BLaER1 (cell line): Measurements from ENCODE around the gene LCE1B.

ENCODE experiments used
- H3K27ac ChIP-seq: shearing (Covaris generic); formaldehyde crosslinking; 2 replicates; pipeline ENCODE4 v1.8.1; 2022
- H3K27me3 ChIP-seq: shearing (Covaris generic); formaldehyde crosslinking; 2 replicates; pipeline ENCODE4 v1.8.1; 2022
- H3K36me3 ChIP-seq: shearing (Covaris generic); formaldehyde crosslinking; 2 replicates; pipeline ENCODE4 v1.8.1; 2022
- H3K4me1 ChIP-seq: shearing (Covaris generic); formaldehyde crosslinking; 2 replicates; pipeline ENCODE4 v1.8.1; 2022
- H3K4me2 ChIP-seq: shearing (Covaris generic); formaldehyde crosslinking; 2 replicates; pipeline ENCODE4 v1.8.1; 2022
- H3K4me3 ChIP-seq: shearing (Covaris generic); formaldehyde crosslinking; 2 replicates; pipeline ENCODE4 v1.8.1; 2022
- H3K9ac ChIP-seq: shearing (Covaris generic); formaldehyde crosslinking; 2 replicates; pipeline ENCODE4 v1.8.1; 2022
- H3K9me3 ChIP-seq: shearing (Covaris generic); formaldehyde crosslinking; 2 replicates; pipeline ENCODE4 v1.8.1; 2022
- H4K20me1 ChIP-seq: shearing (Covaris generic); formaldehyde crosslinking; 2 replicates; pipeline ENCODE4 v1.8.1; 2022
- Cebpa-rat ChIP-seq: shearing (Covaris generic); IDR thresholded peaks from 2 replicates; pipeline ENCODE4 v1.8.1; 2022

LCE1B gene

GRCh38 chr1:152801333-152801732 lies 10.4 kb upstream of the LCE1B start:
- Histone ChIP-seq H3K9me3 (no peaks in the 10 kb centered on the region), H3K4me3 (no peak overlapping the region), H3K4me2 (no peak overlapping the region), H4K20me1 (no peaks in the 10 kb centered on the region), H3K27ac (no peak overlapping the region), H3K36me3 (no peaks in the 10 kb centered on the region), H3K9ac (no peak overlapping the region), H3K27me3 (no peaks in the 10 kb centered on the region), H3K4me1 (0 out of 2 replicates have a peak, but pooled peaks cover 7% of the 10 kb centered on the region)
- TF ChIP-seq Cebpa-rat, result no peak

- Histone ChIP-seq H3K4me1 (no peaks in the 10 kb centered on the region), H3K9me3 (no peaks in the 10 kb centered on the region), H4K20me1 (no peaks in the 10 kb centered on the region), H3K4me3 (no peak within 1 kb of the TSS), H3K4me2 (no peak within 1 kb of the TSS), H3K36me3 (no peaks in the 10 kb centered on the region), H3K9ac (no peak within 1 kb of the TSS), H3K27ac (no peak within 1 kb of the TSS), H3K27me3 (no peaks in the 10 kb centered on the region)
- TF ChIP-seq Cebpa-rat, result no peak
These were observed 5.2 kb upstream of the LCE1B start, which contains the start of gene LCE1C for GRCh38 chr1:152806576-152806975. TSS of gene LCE1C (minus strand) at chr1:152806651. CDS start at chr1:152805478, 1,173 bp downstream.

GRCh38 chr1:152811050-152811449 lies 721 bp upstream of the LCE1B start:
- Histone ChIP-seq H3K36me3 (no peaks in the 10 kb centered on the region), H3K4me3 (no peak overlapping the region), H3K27ac (no peak overlapping the region), H3K9me3 (no peaks in the 10 kb centered on the region), H3K4me2 (no peak overlapping the region), H4K20me1 (no peaks in the 10 kb centered on the region), H3K27me3 (no peaks in the 10 kb centered on the region), H3K9ac (no peak overlapping the region), H3K4me1 (no peaks in the 10 kb centered on the region)
- no peak for TF ChIP-seq Cebpa-rat

- Histone ChIP-seq H3K4me2 (no peak overlapping the region), H3K9ac (no peak overlapping the region), H3K4me3 (no peak overlapping the region), H3K27me3 (no peaks in the 10 kb centered on the region), H3K27ac (no peak overlapping the region), H3K36me3 (no peaks in the 10 kb centered on the region), H4K20me1 (no peaks in the 10 kb centered on the region), H3K9me3 (no peaks in the 10 kb centered on the region), H3K4me1 (peaks cover 7% of the 10 kb centered on the region; the same call in 1 of the 2 replicates)
- TF ChIP-seq Cebpa-rat, result no peak
These were observed 5.5 kb downstream of the LCE1B start for GRCh38 chr1:152817309-152817708.

GRCh38 chr1:152823294-152823693 lies 11.5 kb downstream of the LCE1B start:
- no peak for TF ChIP-seq Cebpa-rat
- Histone ChIP-seq H3K9me3 (no peaks in the 10 kb centered on the region), H3K4me3 (no peak overlapping the region), H3K36me3 (no peaks in the 10 kb centered on the region), H3K4me1 (peaks cover 7% of the 10 kb centered on the region; the same call in 1 of the 2 replicates), H4K20me1 (no peaks in the 10 kb centered on the region), H3K4me2 (no peak overlapping the region), H3K9ac (no peak overlapping the region), H3K27ac (no peak overlapping the region), H3K27me3 (no peaks in the 10 kb centered on the region)

- Histone ChIP-seq H3K9ac (no peak overlapping the region), H3K27ac (no peak overlapping the region), H3K4me2 (no peak overlapping the region), H3K4me3 (no peak overlapping the region), H3K27me3 (no peaks in the 10 kb centered on the region), H4K20me1 (no peaks in the 10 kb centered on the region), H3K9me3 (no peaks in the 10 kb centered on the region), H3K4me1 (peaks cover 7% of the 10 kb centered on the region; the same call in 1 of the 2 replicates), H3K36me3 (no peaks in the 10 kb centered on the region)
- no peak for TF ChIP-seq Cebpa-rat
These were observed 13.2 kb downstream of the LCE1B start for GRCh38 chr1:152824964-152825363.

GRCh38 chr1:152827173-152827572 lies 15.4 kb downstream of the LCE1B start, which contains the start of gene LCE1A:
TSS of gene LCE1A (plus strand) at chr1:152827473. CDS start at chr1:152827473, 0 bp downstream.
- Histone ChIP-seq H3K36me3 (no peaks in the 10 kb centered on the region), H3K27me3 (no peaks in the 10 kb centered on the region), H3K9ac (no peak within 1 kb of the TSS), H3K27ac (no peak within 1 kb of the TSS), H3K4me2 (no peak within 1 kb of the TSS), H3K9me3 (no peaks in the 10 kb centered on the region), H3K4me1 (no peaks in the 10 kb centered on the region), H3K4me3 (no peak within 1 kb of the TSS), H4K20me1 (no peaks in the 10 kb centered on the region)
- TF ChIP-seq Cebpa-rat, result no peak

- Histone ChIP-seq H3K4me2 (no peak overlapping the region), H3K9ac (no peak overlapping the region), H3K4me1 (no peaks in the 10 kb centered on the region), H3K27me3 (no peaks in the 10 kb centered on the region), H3K36me3 (no peaks in the 10 kb centered on the region), H4K20me1 (no peaks in the 10 kb centered on the region), H3K9me3 (no peaks in the 10 kb centered on the region), H3K4me3 (no peak overlapping the region), H3K27ac (no peak overlapping the region)
- no peak for TF ChIP-seq Cebpa-rat
These were observed 25.1 kb downstream of the LCE1B start for GRCh38 chr1:152836870-152837269.

GRCh38 chr1:152842556-152842955 lies 30.8 kb downstream of the LCE1B start, which contains the start of gene LCE6A:
TSS of gene LCE6A (plus strand) at chr1:152842856. CDS start at chr1:152843521, 665 bp downstream.
- no peak within 1 kb of the TSS for H3K9ac ChIP-seq
- no peaks in the 10 kb centered on the region for H3K36me3 ChIP-seq
- no peaks in the 10 kb centered on the region for H3K9me3 ChIP-seq
- no peak within 1 kb of the TSS for H3K27ac ChIP-seq
- H3K4me1 ChIP-seq, result no peaks in the 10 kb centered on the region
- no peak within 1 kb of the TSS for H3K4me2 ChIP-seq
- no peaks in the 10 kb centered on the region for H3K27me3 ChIP-seq
- no peak for TF ChIP-seq Cebpa-rat
- H4K20me1 ChIP-seq, result no peaks in the 10 kb centered on the region
- H3K4me3 ChIP-seq, result no peak within 1 kb of the TSS

GRCh38 chr1:152855661-152856060 lies 43.9 kb downstream of the LCE1B start:
- H3K9ac ChIP-seq, result no peak overlapping the region
- TF ChIP-seq Cebpa-rat, result no peak
- no peak overlapping the region for H3K4me2 ChIP-seq
- no peaks in the 10 kb centered on the region for H3K4me1 ChIP-seq
- no peaks in the 10 kb centered on the region for H3K27me3 ChIP-seq
- H4K20me1 ChIP-seq, result no peaks in the 10 kb centered on the region
- no peaks in the 10 kb centered on the region for H3K36me3 ChIP-seq
- H3K27ac ChIP-seq, result no peak overlapping the region
- no peak overlapping the region for H3K4me3 ChIP-seq
- H3K9me3 ChIP-seq, result no peaks in the 10 kb centered on the region

GRCh38 chr1:152858062-152858461 lies 46.3 kb downstream of the LCE1B start:
- TF ChIP-seq Cebpa-rat, result no peak
- Histone ChIP-seq H3K9me3 (no peaks in the 10 kb centered on the region), H3K9ac (no peak overlapping the region)

More at GRCh38 chr1:152858062-152858461, 46.3 kb downstream of the LCE1B start:
- Histone ChIP-seq H3K36me3 (no peaks in the 10 kb centered on the region), H3K4me1 (no peaks in the 10 kb centered on the region), H3K4me3 (no peak overlapping the region), H4K20me1 (no peaks in the 10 kb centered on the region), H3K4me2 (no peak overlapping the region), H3K27ac (no peak overlapping the region), H3K27me3 (no peaks in the 10 kb centered on the region)
